ENCODE data around the gene MBD3.

The MBD3 gene

GRCh38 chr19:1619094-1619439 is 26.4 kb upstream of the MBD3 start:
- DNase-seq (ENCODE audit: low spot score) = no peak

- no peak for DNase-seq (ENCODE audit: low spot score)
These were observed 25.8 kb upstream of the MBD3 start for GRCh38 chr19:1618157-1619093.

GRCh38 chr19:1616875-1617274 is 24.2 kb upstream of the MBD3 start:
- no peak for DNase-seq (ENCODE audit: low spot score)

GRCh38 chr19:1616396-1616795 is 23.7 kb upstream of the MBD3 start:
- no peak for DNase-seq (ENCODE audit: low spot score)

- no peak for DNase-seq (ENCODE audit: low spot score)
These were observed 22.6 kb upstream of the MBD3 start for GRCh38 chr19:1615156-1615765.

- DNase-seq (ENCODE audit: low spot score) = no peak
These were observed 21.3 kb upstream of the MBD3 start for GRCh38 chr19:1613808-1614570.

GRCh38 chr19:1613146-1613545 is 20.5 kb upstream of the MBD3 start:
- no peak for DNase-seq (ENCODE audit: low spot score)

- no peak for DNase-seq (ENCODE audit: low spot score)
These were observed 19.7 kb upstream of the MBD3 start for GRCh38 chr19:1612114-1613086.

GRCh38 chr19:1611353-1611752 is 18.7 kb upstream of the MBD3 start:
- DNase-seq (ENCODE audit: low spot score) = no peak

- no peak for DNase-seq (ENCODE audit: low spot score)
These were observed 17.9 kb upstream of the MBD3 start for GRCh38 chr19:1610579-1610978.

GRCh38 chr19:1609680-1610474 is 17.2 kb upstream of the MBD3 start:
- no peak for DNase-seq (ENCODE audit: low spot score)

- no peak for DNase-seq (ENCODE audit: low spot score)
These were observed 16.4 kb upstream of the MBD3 start for GRCh38 chr19:1609103-1609396.

- DNase-seq (ENCODE audit: low spot score) = no peak
These were observed 15.9 kb upstream of the MBD3 start for GRCh38 chr19:1608359-1609102.

- no peak for DNase-seq (ENCODE audit: low spot score)
These were observed 13.5 kb upstream of the MBD3 start for GRCh38 chr19:1606138-1606651.

GRCh38 chr19:1605236-1606137 is 12.8 kb upstream of the MBD3 start, which contains the start of gene UQCR11:
TSS of gene UQCR11 (minus strand) at chr19:1605462. CDS start at chr19:1605409, 53 bp downstream.
- DNase-seq (ENCODE audit: low spot score) = peak; percentile 95

GRCh38 chr19:1602091-1602707 is 9.5 kb upstream of the MBD3 start:
- DNase-seq (ENCODE audit: low spot score) = no peak

- no peak for DNase-seq (ENCODE audit: low spot score)
These were observed 9.0 kb upstream of the MBD3 start for GRCh38 chr19:1601613-1602064.

- DNase-seq (ENCODE audit: low spot score) = no peak
These were observed 6.8 kb upstream of the MBD3 start for GRCh38 chr19:1599460-1599846.
